ENCODE data around the gene CNOT9. TPM values are rescaled to one million over a fixed set of nuclear protein-coding genes. Genes with fewer than 3 reads are reported as not detected.

CNOT9 gene
- total RNA-seq, 2 donors from 2014 or later: 80.8 to 82.9 TPM

- ATAC-seq (replicated peaks in 1 of 2) (no peak), DNase-seq (no peak)
- H3K9me3 Mint-ChIP-seq: no peaks in the 10 kb centered on the region
- peaks cover 25% of the 10 kb centered on the region for H3K4me1 Mint-ChIP-seq (ENCODE audit: low read depth)
- H3K27ac Mint-ChIP-seq: no peak overlapping the region
- H3K27me3 Mint-ChIP-seq (ENCODE audit: low read depth): no peaks in the 10 kb centered on the region
- no peak overlapping the region for H3K4me3 Mint-ChIP-seq
- peaks cover 4 to 39% of the 10 kb centered on the region in 2 donors for H3K36me3 Mint-ChIP-seq (ENCODE audit: insufficient read depth in 2 of 2)
These were observed 16.9 kb downstream of the CNOT9 start for GRCh38 chr2:218585541-218585940.

GRCh38 chr2:218605432-218605831 lies 36.8 kb downstream of the CNOT9 start:
- Mint-ChIP-seq H3K4me1 (ENCODE audit: low read depth) (no peaks in the 10 kb centered on the region), H3K36me3 (ENCODE audit: insufficient read depth in 2 of 2) (no peaks in the 10 kb centered on the region), H3K4me3 (no peak overlapping the region), H3K27ac (no peak overlapping the region), H3K9me3 (no peaks in the 10 kb centered on the region), H3K27me3 (ENCODE audit: low read depth) (peaks cover 22% of the 10 kb centered on the region)
- ATAC-seq (replicated peaks in 1 of 2): no peak
- DNase-seq: no peak

- Mint-ChIP-seq H3K4me1 (ENCODE audit: low read depth) (no peaks in the 10 kb centered on the region), H3K27me3 (ENCODE audit: low read depth) (peaks cover 22% of the 10 kb centered on the region), H3K27ac (no peak within 1 kb of the TSS), H3K36me3 (ENCODE audit: insufficient read depth in 2 of 2) (no peaks in the 10 kb centered on the region), H3K4me3 (no peak within 1 kb of the TSS), H3K9me3 (no peaks in the 10 kb centered on the region)
- no peak for DNase-seq
- no peak for ATAC-seq (replicated peaks in 1 of 2)
These were observed 38.9 kb downstream of the CNOT9 start, which contains the start of gene PLCD4 for GRCh38 chr2:218607436-218608115. TSS of gene PLCD4 (plus strand) at chr2:218607899. CDS start at chr2:218615740, 7,841 bp downstream.

- H3K27ac Mint-ChIP-seq: no peak overlapping the region
- DNase-seq (no peak), ATAC-seq (replicated peaks in 1 of 2) (no peak)
- no peaks in the 10 kb centered on the region for H3K27me3 Mint-ChIP-seq (ENCODE audit: low read depth)
- no peaks in the 10 kb centered on the region for H3K4me1 Mint-ChIP-seq (ENCODE audit: low read depth)
- H3K9me3 Mint-ChIP-seq: no peaks in the 10 kb centered on the region
- no peak overlapping the region for H3K4me3 Mint-ChIP-seq
- H3K36me3 Mint-ChIP-seq (ENCODE audit: insufficient read depth in 2 of 2): no peaks in the 10 kb centered on the region
These were observed 47.3 kb downstream of the CNOT9 start for GRCh38 chr2:218615868-218616315.

DNA sequence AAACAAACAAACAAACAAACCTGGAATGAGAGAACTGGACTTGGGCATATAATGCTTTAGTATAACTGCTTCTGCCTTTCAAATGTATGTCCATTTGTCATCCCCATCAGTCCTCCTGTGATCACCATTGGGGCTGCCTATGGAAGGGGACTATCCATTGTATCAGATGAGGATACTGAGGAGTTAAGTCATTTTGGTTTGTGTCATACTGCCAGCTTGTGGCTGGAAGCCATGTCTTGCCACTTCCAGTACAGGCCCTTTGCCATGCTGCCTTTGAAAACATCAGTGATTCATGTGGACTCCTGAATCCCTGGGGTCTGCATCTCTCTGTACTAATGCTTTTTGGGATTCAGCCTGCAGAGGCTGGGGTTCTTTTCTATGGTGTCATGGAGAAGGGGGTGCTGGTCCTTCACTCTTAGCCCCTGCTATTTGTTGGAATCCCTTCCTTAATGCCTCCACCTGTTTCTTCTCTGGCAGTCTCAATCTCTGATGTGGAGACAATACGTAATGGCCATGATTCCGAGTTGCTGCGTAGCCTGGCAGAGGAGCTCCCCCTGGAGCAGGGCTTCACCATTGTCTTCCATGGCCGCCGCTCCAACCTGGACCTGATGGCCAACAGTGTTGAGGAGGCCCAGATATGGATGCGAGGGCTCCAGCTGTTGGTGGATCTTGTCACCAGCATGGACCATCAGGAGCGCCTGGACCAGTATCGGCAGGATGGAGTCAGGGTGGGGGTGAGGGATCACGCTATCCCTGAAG lies 49.6 kb downstream of the CNOT9 start:
- Mint-ChIP-seq H3K27me3 (ENCODE audit: low read depth) (no peaks in the 10 kb centered on the region), H3K9me3 (no peaks in the 10 kb centered on the region), H3K36me3 (ENCODE audit: insufficient read depth in 2 of 2) (no peaks in the 10 kb centered on the region), H3K27ac (no peak overlapping the region), H3K4me1 (ENCODE audit: low read depth) (no peaks in the 10 kb centered on the region), H3K4me3 (no peak overlapping the region)
- peak in 1 of 2 donors; percentile 2 for DNase-seq
- no peak for ATAC-seq (replicated peaks in 1 of 2)

DNA sequence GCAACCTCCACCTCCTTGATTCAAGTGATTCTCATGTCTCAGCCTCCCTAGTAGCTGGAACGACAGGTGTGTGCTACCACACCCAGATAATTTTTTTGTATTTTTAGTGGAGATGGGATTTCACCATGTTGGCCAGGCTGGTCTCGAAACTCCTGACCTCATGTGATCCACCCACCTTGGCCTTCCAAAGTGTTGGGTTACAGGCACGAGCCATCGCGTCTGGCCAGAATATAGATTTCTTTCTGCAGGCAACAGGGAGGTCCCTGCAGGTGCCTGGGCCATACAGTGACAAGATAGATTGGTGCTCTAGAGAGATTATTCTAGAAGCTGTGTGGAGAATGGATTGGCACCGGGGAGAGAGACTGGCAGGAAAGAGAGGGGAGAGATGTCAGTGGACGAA lies 52.4 kb downstream of the CNOT9 start:
- Mint-ChIP-seq H3K36me3 (ENCODE audit: insufficient read depth in 2 of 2) (no peaks in the 10 kb centered on the region), H3K27me3 (ENCODE audit: low read depth) (no peaks in the 10 kb centered on the region), H3K4me3 (no peak overlapping the region), H3K9me3 (no peaks in the 10 kb centered on the region), H3K27ac (no peak overlapping the region), H3K4me1 (ENCODE audit: low read depth) (no peaks in the 10 kb centered on the region)
- ATAC-seq (replicated peaks in 1 of 2) (no peak), DNase-seq (no peak)

GRCh38 chr2:218622606-218623365 lies 54.1 kb downstream of the CNOT9 start:
- peaks cover under 1% of the 10 kb centered on the region for H3K4me1 Mint-ChIP-seq (ENCODE audit: low read depth)
- no peaks in the 10 kb centered on the region for H3K36me3 Mint-ChIP-seq (ENCODE audit: insufficient read depth in 2 of 2)
- no peak overlapping the region for H3K27ac Mint-ChIP-seq
- no peaks in the 10 kb centered on the region for H3K9me3 Mint-ChIP-seq
- no peak overlapping the region for H3K4me3 Mint-ChIP-seq
- H3K27me3 Mint-ChIP-seq (ENCODE audit: low read depth): no peaks in the 10 kb centered on the region
- no peak for DNase-seq
- no peak for ATAC-seq (replicated peaks in 1 of 2)

- ATAC-seq (replicated peaks in 1 of 2): no peak
- Mint-ChIP-seq H3K27me3 (ENCODE audit: low read depth) (no peaks in the 10 kb centered on the region), H3K9me3 (no peaks in the 10 kb centered on the region), H3K4me3 (no peak overlapping the region), H3K4me1 (ENCODE audit: low read depth) (peaks cover 5% of the 10 kb centered on the region), H3K36me3 (ENCODE audit: insufficient read depth in 2 of 2) (no peaks in the 10 kb centered on the region), H3K27ac (no peak overlapping the region)
- no peak for DNase-seq
These were observed 54.7 kb downstream of the CNOT9 start for GRCh38 chr2:218623366-218623705.

- no peak overlapping the region for H3K27ac Mint-ChIP-seq
- H3K4me1 Mint-ChIP-seq (ENCODE audit: low read depth): peaks cover 5% of the 10 kb centered on the region
- H3K4me3 Mint-ChIP-seq: no peak overlapping the region
- H3K36me3 Mint-ChIP-seq (ENCODE audit: insufficient read depth in 2 of 2): no peaks in the 10 kb centered on the region
- ATAC-seq (replicated peaks in 1 of 2): no peak
- H3K27me3 Mint-ChIP-seq (ENCODE audit: low read depth): no peaks in the 10 kb centered on the region
- H3K9me3 Mint-ChIP-seq: no peaks in the 10 kb centered on the region
- DNase-seq: no peak
These were observed 57.7 kb downstream of the CNOT9 start for GRCh38 chr2:218626369-218626768.

DNA sequence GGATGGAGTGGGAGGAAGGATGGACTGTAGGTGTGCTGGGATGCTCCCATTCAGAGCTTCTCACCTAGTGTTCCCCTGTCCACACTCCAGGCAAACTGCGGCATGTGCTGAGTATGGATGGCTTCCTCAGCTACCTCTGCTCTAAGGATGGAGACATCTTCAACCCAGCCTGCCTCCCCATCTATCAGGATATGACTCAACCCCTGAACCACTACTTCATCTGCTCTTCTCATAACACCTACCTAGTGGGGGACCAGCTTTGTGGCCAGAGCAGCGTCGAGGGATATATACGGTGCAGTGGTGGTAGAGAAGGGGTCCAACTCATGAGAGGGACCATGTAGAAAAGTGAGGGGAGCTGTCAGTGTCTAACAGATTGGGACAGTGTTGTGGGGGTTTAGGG lies 59.3 kb downstream of the CNOT9 start:
- DNase-seq (no peak), ATAC-seq (replicated peaks in 1 of 2) (peak; percentile 43 to 53)
- H3K36me3 Mint-ChIP-seq (ENCODE audit: insufficient read depth in 2 of 2): no peaks in the 10 kb centered on the region
- H3K4me1 Mint-ChIP-seq (ENCODE audit: low read depth): peaks cover 5% of the 10 kb centered on the region
- H3K27ac Mint-ChIP-seq: no peak overlapping the region
- no peak overlapping the region for H3K4me3 Mint-ChIP-seq
- H3K9me3 Mint-ChIP-seq: no peaks in the 10 kb centered on the region
- H3K27me3 Mint-ChIP-seq (ENCODE audit: low read depth): no peaks in the 10 kb centered on the region

- H3K4me3 Mint-ChIP-seq: no peak overlapping the region
- H3K27me3 Mint-ChIP-seq (ENCODE audit: low read depth): no peaks in the 10 kb centered on the region
- H3K9me3 Mint-ChIP-seq: no peaks in the 10 kb centered on the region
- no peak overlapping the region for H3K27ac Mint-ChIP-seq
- H3K36me3 Mint-ChIP-seq (ENCODE audit: insufficient read depth in 2 of 2): peaks cover 0 to 5% of the 10 kb centered on the region in 2 donors
- ATAC-seq (replicated peaks in 1 of 2) (no peak), DNase-seq (no peak)
- peaks cover 5% of the 10 kb centered on the region for H3K4me1 Mint-ChIP-seq (ENCODE audit: low read depth)
These were observed 63.2 kb downstream of the CNOT9 start for GRCh38 chr2:218631837-218632236.

DNA sequence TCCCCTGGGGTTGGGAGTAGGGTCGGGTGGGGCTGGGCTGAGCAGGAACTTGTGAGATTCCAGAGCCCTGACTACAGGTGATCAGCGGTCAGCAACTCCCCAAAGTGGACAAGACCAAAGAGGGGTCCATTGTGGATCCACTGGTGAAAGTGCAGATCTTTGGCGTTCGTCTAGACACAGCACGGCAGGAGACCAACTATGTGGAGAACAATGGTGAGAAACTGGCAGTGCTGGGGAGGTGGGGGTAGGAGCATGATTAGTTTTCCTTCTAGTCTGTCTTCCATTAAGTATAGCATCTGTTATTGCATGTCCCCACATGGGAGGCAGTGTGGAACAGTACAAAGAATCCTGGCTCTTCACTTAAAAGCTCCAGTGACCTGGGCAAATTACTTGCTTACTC lies 67.1 kb downstream of the CNOT9 start:
- no peak overlapping the region for H3K4me3 Mint-ChIP-seq
- no peak for DNase-seq

GRCh38 chr2:218638372-218638771 lies 69.7 kb downstream of the CNOT9 start:
- Mint-ChIP-seq H3K4me1 (ENCODE audit: low read depth) (no peaks in the 10 kb centered on the region), H3K36me3 (ENCODE audit: insufficient read depth in 2 of 2) (peaks cover 4 to 16% of the 10 kb centered on the region in 2 donors), H3K27ac (no peak overlapping the region), H3K27me3 (ENCODE audit: low read depth) (no peaks in the 10 kb centered on the region), H3K4me3 (no peak overlapping the region), H3K9me3 (no peaks in the 10 kb centered on the region)
- ATAC-seq (replicated peaks in 1 of 2) (no peak), DNase-seq (no peak)

More for the DNA sequence above, 67.1 kb downstream of the CNOT9 start:
- Mint-ChIP-seq H3K36me3 (ENCODE audit: insufficient read depth in 2 of 2) (peaks cover 4 to 16% of the 10 kb centered on the region in 2 donors), H3K27me3 (ENCODE audit: low read depth) (no peaks in the 10 kb centered on the region), H3K4me1 (ENCODE audit: low read depth) (no peaks in the 10 kb centered on the region), H3K9me3 (no peaks in the 10 kb centered on the region), H3K27ac (no peak overlapping the region)
- no peak for ATAC-seq (replicated peaks in 1 of 2)

Measured in activated T-cell treated with anti-CD3 and anti-CD28 coated beads, Interleukin-2, amount 50 U/mL, for 72 hours (primary cell).